IMR-90 (cell line): ENCODE data around the gene UST. TPM values are rescaled to one million over a fixed set of nuclear protein-coding genes. Genes with fewer than 3 reads are reported as not detected.

ENCODE experiments used
- ATAC-seq: fragments of 200-7000 bp; cut with Tn5 transposase; 2 replicates; pipeline ENCODE4 v1.9.1; 2020; ENCODE audit warnings: low read depth, mild to moderate bottlenecking, moderate library complexity
- BruUV-seq: library from RNA; stranded (reverse); fragments of 400-500 nt; replicated peaks from 2 replicates; lab custom pipeline; 2021; lab: Mats Ljungman, UMichigan
- CTCF ChIA-PET: fragments of 300-600 bp; formaldehyde crosslinking; extraction: SDS; loops from one replicate; lab custom pipeline; 2021; ENCODE audit warnings: antibody characterized with exemption; lab: Yijun Ruan, JAX
- POLR2A ChIA-PET: fragments of 300-600 bp; sonication (Branson Sonifier 250); formaldehyde crosslinking; loops from one replicate; lab custom pipeline; 2022; ENCODE audit warnings: antibody characterized with exemption; ENCODE audit not compliant: unreplicated experiment; lab: Charles Lee
- DNase-seq: peaks from one replicate; pipeline ENCODE4 v3.0.0; 2013
- H2AFZ ChIP-seq: replicated peaks from 2 replicates; pipeline ENCODE3; 2013; ENCODE audit warnings: low read length, mild to moderate bottlenecking; ENCODE audit not compliant: poor library complexity
- H2AK5ac ChIP-seq: 2 replicates; pipeline ENCODE4 v1.6.1; 2013; ENCODE audit warnings: low read depth, low read length, inconsistent platforms
- H2AK9ac ChIP-seq: replicated peaks from 2 replicates; pipeline ENCODE3; 2013; ENCODE audit warnings: mild to moderate bottlenecking, low read depth, low read length, moderate library complexity; ENCODE audit not compliant: poor library complexity
- H2BK120ac ChIP-seq: 2 replicates; pipeline ENCODE4 v1.6.1; 2013; ENCODE audit warnings: low read depth, low read length, inconsistent platforms
- H2BK15ac ChIP-seq: 3 replicates; pipeline ENCODE4 v1.6.1; 2013; ENCODE audit warnings: low read depth, low read length, inconsistent platforms
- H2BK20ac ChIP-seq: 2 replicates; pipeline ENCODE4 v1.6.1; 2013; ENCODE audit warnings: low read depth, mild to moderate bottlenecking, inconsistent platforms, low read length, moderate library complexity
- H2BK5ac ChIP-seq: 2 replicates; pipeline ENCODE4 v1.6.1; 2013; ENCODE audit warnings: mild to moderate bottlenecking, low read depth, low read length, inconsistent platforms; ENCODE audit not compliant: poor library complexity, severe bottlenecking
- H3K14ac ChIP-seq: replicated peaks from 2 replicates; pipeline ENCODE4 v1.6.1; 2013; ENCODE audit warnings: low read depth, low read length, inconsistent platforms
- H3K18ac ChIP-seq: 2 replicates; pipeline ENCODE4 v1.6.1; 2013; ENCODE audit warnings: low read depth, low read length, control low read depth
- H3K23ac ChIP-seq: 2 replicates; pipeline ENCODE4 v1.6.1; 2013; ENCODE audit warnings: low read depth, low read length, inconsistent platforms
- H3K27ac ChIP-seq: 2 replicates; pipeline ENCODE4 v1.5.1; 2013; ENCODE audit warnings: mild to moderate bottlenecking, control low read depth, low read length; ENCODE audit not compliant: insufficient read depth
- H3K27me3 ChIP-seq: 2 replicates; pipeline ENCODE4 v1.6.1; 2013; ENCODE audit warnings: low read length; ENCODE audit not compliant: control insufficient read depth, insufficient read depth
- H3K36me3 ChIP-seq: 2 replicates; pipeline ENCODE4 v1.6.1; 2013; ENCODE audit warnings: low read length, mixed read lengths; ENCODE audit not compliant: control insufficient read depth, insufficient read depth
- H3K4ac ChIP-seq: 2 replicates; pipeline ENCODE4 v1.6.1; 2013; ENCODE audit warnings: low read depth, low read length, inconsistent platforms
- H3K4me1 ChIP-seq: 2 replicates; pipeline ENCODE4 v1.6.1; 2013; ENCODE audit warnings: low read length, mixed read lengths; ENCODE audit not compliant: control insufficient read depth, insufficient read depth
- H3K4me2 ChIP-seq: 2 replicates; pipeline ENCODE4 v1.6.1; 2013; ENCODE audit warnings: low read depth, mild to moderate bottlenecking, control low read depth, low read length, moderate library complexity
- H3K4me3 ChIP-seq: 2 replicates; pipeline ENCODE4 v1.5.1; 2013; ENCODE audit warnings: low read depth, mild to moderate bottlenecking, control low read depth, low read length, moderate library complexity; ENCODE audit not compliant: insufficient read depth
- H3K56ac ChIP-seq: 2 replicates; pipeline ENCODE4 v1.6.1; 2013; ENCODE audit warnings: low read length, inconsistent platforms; ENCODE audit not compliant: insufficient read depth; ENCODE audit errors: extremely low read depth
- H3K79me1 ChIP-seq, 2 experiments: 2 replicates each; pipeline ENCODE4 v1.6.1; 2013; ENCODE audit warnings: low read length in 2 of 2, inconsistent platforms in 1 of 2, low read depth in 1 of 2
- H3K9ac ChIP-seq: 2 replicates; pipeline ENCODE4 v1.6.1; 2013; ENCODE audit warnings: low read depth, low read length, control low read depth
- H3K9me1 ChIP-seq: 2 replicates; pipeline ENCODE4 v1.6.1; 2013; ENCODE audit warnings: low read length, inconsistent platforms; ENCODE audit not compliant: insufficient read depth
- H3K9me3 ChIP-seq: 2 replicates; pipeline ENCODE4 v1.6.1; 2013; ENCODE audit warnings: low read length; ENCODE audit not compliant: control insufficient read depth, insufficient read depth
- H4K20me1 ChIP-seq: 2 replicates; pipeline ENCODE4 v1.6.1; 2013; ENCODE audit warnings: low read length, inconsistent platforms; ENCODE audit not compliant: insufficient read depth
- H4K5ac ChIP-seq: 2 replicates; pipeline ENCODE4 v1.6.1; 2013; ENCODE audit warnings: mild to moderate bottlenecking, low read depth, low read length, control low read depth
- H4K8ac ChIP-seq, 2 experiments: 2 replicates each; pipeline ENCODE4 v1.6.1; 2013; ENCODE audit warnings: low read depth in 2 of 2, low read length in 2 of 2, control low read depth in 1 of 2, inconsistent platforms in 1 of 2
- H4K91ac ChIP-seq: 2 replicates; pipeline ENCODE4 v1.6.1; 2013; ENCODE audit warnings: low read depth, low read length, inconsistent platforms; ENCODE audit not compliant: insufficient read depth
- FOS ChIP-seq: fragments of 150-350 bp; IDR thresholded peaks from 2 replicates; pipeline ENCODE4 v1.6.1; 2016; ENCODE audit warnings: low read depth, low read length
- MAFK ChIP-seq: IDR thresholded peaks from 2 replicates; pipeline ENCODE4 v1.6.1; 2012; ENCODE audit warnings: low read depth, low read length, improper control_type of control experiment
- MXI1 ChIP-seq: IDR thresholded peaks from 2 replicates; pipeline ENCODE4 v1.6.1; 2012; ENCODE audit warnings: low read depth, mild to moderate bottlenecking, low read length, moderate library complexity, borderline replicate concordance
- NFE2L2 ChIP-seq: fragments of 150-350 bp; IDR thresholded peaks from 2 replicates; pipeline ENCODE4 v1.6.1; 2016; ENCODE audit warnings: low read depth, mild to moderate bottlenecking, low read length
- POLR2A ChIP-seq: IDR thresholded peaks from 2 replicates; pipeline ENCODE4 v1.6.1; 2012; ENCODE audit warnings: mild to moderate bottlenecking, low read depth, low read length
- RCOR1 ChIP-seq: IDR thresholded peaks from 2 replicates; pipeline ENCODE4 v1.6.1; 2012; ENCODE audit warnings: mild to moderate bottlenecking, low read length, improper control_type of control experiment; ENCODE audit not compliant: insufficient replicate concordance
- SMC3 ChIP-seq: fragments of 150-350 bp; IDR thresholded peaks from 2 replicates; pipeline ENCODE4 v1.6.1; 2016; ENCODE audit warnings: low read depth, mild to moderate bottlenecking, antibody characterized with exemption, low read length, moderate library complexity
- WGBS, 2 experiments: methylation state at CpG; one replicate each; pipeline versions ENCODE4 v1.1.5 to v1.1.7; 2013; ENCODE audit warnings: missing lambda C conversion rate in 2 of 2; ENCODE audit not compliant: insufficient read length in 1 of 2; ENCODE audit errors: extremely low coverage in 2 of 2; 5-methylcytosine and 5-hydroxymethylcytosine counted together
- dilution Hi-C: fragments of 300-500 bp; cut with HindIII; formaldehyde crosslinking; loops from one replicate; pipeline ENCODE4 v1.14.3; 2018; ENCODE audit warnings: low sequenced_read_pairs; ENCODE audit not compliant: unreplicated experiment
- in situ Hi-C: fragments of 300-500 bp; cut with MboI; formaldehyde crosslinking; loops from 3 replicates; pipeline ENCODE4 v1.14.3; 2019; ENCODE audit warnings: low sequenced_read_pairs, inconsistent platforms, mixed read lengths
- intact Hi-C: fragments of 100-400 bp; cut with micrococcal nuclease; formaldehyde crosslinking; loops from 2 replicates; pipeline ENCODE4 v1.10.0; 2022
- polyA plus RNA-seq, 3 experiments: library from polyadenylated mRNA; depleted of rRNA; stranded (reverse); fragments of >200 nt; gene quantifications; 2 replicates each; pipeline ENCODE4 v1.2.3, GENCODE V29; 2012; ENCODE audit warnings: low replicate concordance in 1 of 3
- total RNA-seq: library from RNA; depleted of rRNA; stranded (reverse); fragments of >200 nt; gene quantifications from 2 replicates; pipeline ENCODE4 v1.2.3, GENCODE V29; 2012
- TF ChIP-seq, protein P1 (sequence below): conservative IDR thresholded peaks from 2 replicates; pipeline ENCODE4 v1.5.1; 2012; ENCODE audit warnings: mild to moderate bottlenecking, low read depth, low read length, improper control_type of control experiment

The UST gene
- total and polyA plus RNA-seq, 2 of the 4 experiments (the other 2 are of a cell fraction): 7.7 to 13.8 TPM

DNA sequence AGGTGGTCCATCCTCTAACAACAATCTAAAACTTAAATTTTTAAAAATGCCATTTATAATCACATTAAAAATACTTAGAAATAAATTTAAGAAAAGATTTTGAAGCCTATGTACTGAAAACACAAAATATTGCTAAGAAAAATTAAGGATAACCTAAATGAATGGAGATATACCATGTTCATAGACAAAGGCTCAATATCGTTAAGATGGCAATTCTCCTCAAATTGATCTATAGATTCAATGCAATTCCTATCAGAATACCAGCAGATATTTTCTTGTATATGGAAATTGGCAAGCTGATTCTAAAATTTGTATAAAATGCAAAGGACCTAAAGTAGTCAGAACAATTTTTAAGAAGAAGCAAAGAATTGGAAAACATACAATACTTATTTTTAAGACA lies 19.7 kb upstream of the UST start:
- H3K36me3 ChIP-seq: no peaks in the 10 kb centered on the region
- H2BK5ac ChIP-seq: no peak overlapping the region
- H2BK20ac ChIP-seq: no peak overlapping the region
- no peak overlapping the region for H3K4ac ChIP-seq
- H3K27me3 ChIP-seq: no peaks in the 10 kb centered on the region
- ATAC-seq (no peak), DNase-seq (no peak)
- TF ChIP-seq MAFK: no peak
- no peak for TF ChIP-seq NFE2L2
- TF ChIP-seq MXI1: no peak
- TF ChIP-seq, protein P1, sequence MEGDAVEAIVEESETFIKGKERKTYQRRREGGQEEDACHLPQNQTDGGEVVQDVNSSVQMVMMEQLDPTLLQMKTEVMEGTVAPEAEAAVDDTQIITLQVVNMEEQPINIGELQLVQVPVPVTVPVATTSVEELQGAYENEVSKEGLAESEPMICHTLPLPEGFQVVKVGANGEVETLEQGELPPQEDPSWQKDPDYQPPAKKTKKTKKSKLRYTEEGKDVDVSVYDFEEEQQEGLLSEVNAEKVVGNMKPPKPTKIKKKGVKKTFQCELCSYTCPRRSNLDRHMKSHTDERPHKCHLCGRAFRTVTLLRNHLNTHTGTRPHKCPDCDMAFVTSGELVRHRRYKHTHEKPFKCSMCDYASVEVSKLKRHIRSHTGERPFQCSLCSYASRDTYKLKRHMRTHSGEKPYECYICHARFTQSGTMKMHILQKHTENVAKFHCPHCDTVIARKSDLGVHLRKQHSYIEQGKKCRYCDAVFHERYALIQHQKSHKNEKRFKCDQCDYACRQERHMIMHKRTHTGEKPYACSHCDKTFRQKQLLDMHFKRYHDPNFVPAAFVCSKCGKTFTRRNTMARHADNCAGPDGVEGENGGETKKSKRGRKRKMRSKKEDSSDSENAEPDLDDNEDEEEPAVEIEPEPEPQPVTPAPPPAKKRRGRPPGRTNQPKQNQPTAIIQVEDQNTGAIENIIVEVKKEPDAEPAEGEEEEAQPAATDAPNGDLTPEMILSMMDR: no peak
- TF ChIP-seq POLR2A: no peak
- no peak for TF ChIP-seq RCOR1
- TF ChIP-seq FOS: no peak
- no peak for TF ChIP-seq SMC3
- peaks cover 2% of the 10 kb centered on the region; the same call in 1 of the 2 replicates for H3K4me1 ChIP-seq
- no peak overlapping the region for H3K23ac ChIP-seq
- no peak overlapping the region for H2AK5ac ChIP-seq
- WGBS, 2 experiments: no CpG with 5 or more reads among the region's 1 CpG
- H3K18ac ChIP-seq: no peak overlapping the region
- H3K56ac ChIP-seq: no peak overlapping the region
- dilution Hi-C loops: no loop called here
- H2AFZ ChIP-seq: no peak overlapping the region
- no peaks in the 10 kb centered on the region for H4K20me1 ChIP-seq
- H3K9me1 ChIP-seq: no peaks in the 10 kb centered on the region; the same call in 1 of the 2 replicates
- H2BK120ac ChIP-seq: no peak overlapping the region
- no peak overlapping the region for H2BK15ac ChIP-seq
- H4K91ac ChIP-seq: no peak overlapping the region
- H3K9ac ChIP-seq: no peak overlapping the region
- no peaks in the 10 kb centered on the region for H3K79me1 ChIP-seq
- intact Hi-C loops: no loop called here
- H3K9me3 ChIP-seq: peaks cover 2% of the 10 kb centered on the region
- ChIA-PET POLR2A (no interaction called here), CTCF (interaction anchor here (1.0 kb wide), 1 partner anchor 149 kb away, joined by 4 read pairs; no protein-coding TSS in a partner anchor)
- no peak overlapping the region for H4K8ac ChIP-seq
- H3K14ac ChIP-seq: no peak overlapping the region
- no peak overlapping the region for H4K5ac ChIP-seq
- H3K4me3 ChIP-seq: no peak overlapping the region
- in situ Hi-C loops: no loop called here
- no peak overlapping the region for H3K27ac ChIP-seq
- no peak overlapping the region for H2AK9ac ChIP-seq
- BruUV-seq: no TSS peak
- H3K4me2 ChIP-seq: no peak overlapping the region
